ENCODE results near the gene SP100.

Gene SP100

DNA sequence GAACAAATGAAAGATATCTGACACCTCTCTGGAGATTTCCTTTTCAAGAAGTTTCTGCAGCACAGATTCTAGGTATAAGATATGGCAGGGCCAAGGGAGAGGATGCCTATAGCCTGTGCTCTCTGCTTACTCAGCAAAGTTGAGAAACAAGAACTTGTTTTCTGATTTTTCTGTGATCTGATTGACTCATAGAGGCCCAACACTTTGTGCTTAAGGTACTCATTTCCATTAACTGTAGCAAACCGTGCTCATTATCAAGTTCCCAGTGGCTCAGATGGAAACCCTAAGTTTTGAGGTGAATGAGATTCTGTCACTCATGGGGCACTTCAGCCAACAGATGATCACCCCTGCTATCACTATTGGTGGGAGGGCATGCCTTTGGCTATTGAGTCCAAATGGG is 124.3 kb downstream of the SP100 start:
- H3K4me3 ChIP-seq (ENCODE audit: low read depth, low read length), result no peak overlapping the region
- H3K36me3 ChIP-seq, result no peaks in the 10 kb centered on the region

DNA sequence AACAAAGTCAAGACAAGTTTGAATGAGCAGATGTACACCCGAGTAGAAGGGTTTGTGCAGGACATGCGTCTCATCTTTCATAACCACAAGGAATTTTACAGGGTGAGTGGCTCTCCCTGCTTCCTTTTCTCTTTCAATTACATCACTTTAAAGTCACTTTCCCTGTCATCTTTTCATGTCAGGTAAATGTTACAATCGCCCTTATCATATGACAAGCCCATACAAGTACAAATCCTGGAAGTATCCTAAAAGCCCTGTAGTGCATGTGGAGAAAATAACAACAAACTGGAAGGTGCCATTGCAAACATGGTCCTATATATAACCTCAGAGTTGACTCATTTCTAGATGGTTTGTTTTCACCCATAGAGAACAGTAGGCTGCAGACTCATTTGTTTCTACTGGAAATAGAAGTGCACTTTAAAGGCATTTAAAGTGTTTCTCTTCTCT is 126.0 kb downstream of the SP100 start:
- TF ChIP-seq, protein P1, sequence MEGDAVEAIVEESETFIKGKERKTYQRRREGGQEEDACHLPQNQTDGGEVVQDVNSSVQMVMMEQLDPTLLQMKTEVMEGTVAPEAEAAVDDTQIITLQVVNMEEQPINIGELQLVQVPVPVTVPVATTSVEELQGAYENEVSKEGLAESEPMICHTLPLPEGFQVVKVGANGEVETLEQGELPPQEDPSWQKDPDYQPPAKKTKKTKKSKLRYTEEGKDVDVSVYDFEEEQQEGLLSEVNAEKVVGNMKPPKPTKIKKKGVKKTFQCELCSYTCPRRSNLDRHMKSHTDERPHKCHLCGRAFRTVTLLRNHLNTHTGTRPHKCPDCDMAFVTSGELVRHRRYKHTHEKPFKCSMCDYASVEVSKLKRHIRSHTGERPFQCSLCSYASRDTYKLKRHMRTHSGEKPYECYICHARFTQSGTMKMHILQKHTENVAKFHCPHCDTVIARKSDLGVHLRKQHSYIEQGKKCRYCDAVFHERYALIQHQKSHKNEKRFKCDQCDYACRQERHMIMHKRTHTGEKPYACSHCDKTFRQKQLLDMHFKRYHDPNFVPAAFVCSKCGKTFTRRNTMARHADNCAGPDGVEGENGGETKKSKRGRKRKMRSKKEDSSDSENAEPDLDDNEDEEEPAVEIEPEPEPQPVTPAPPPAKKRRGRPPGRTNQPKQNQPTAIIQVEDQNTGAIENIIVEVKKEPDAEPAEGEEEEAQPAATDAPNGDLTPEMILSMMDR (IDR thresholded peaks at IDR 0.05; ENCODE audit: low read depth, low read length), result no peak
- H3K4me3 ChIP-seq (ENCODE audit: low read depth, low read length), result no peak overlapping the region
- no peaks in the 10 kb centered on the region for H3K36me3 ChIP-seq
- DNase-seq, result no peak
- no peak overlapping the region for H3K27ac ChIP-seq
- H3K27me3 ChIP-seq (ENCODE audit: insufficient read depth, low read depth, severe bottlenecking), result peaks cover 58% of the 10 kb centered on the region
- H3K9me3 ChIP-seq (ENCODE audit: severe bottlenecking), result no peaks in the 10 kb centered on the region

More for the DNA sequence above, 124.3 kb downstream of the SP100 start:
- Histone ChIP-seq H3K27me3 (ENCODE audit: insufficient read depth, low read depth, severe bottlenecking) (peaks cover 58% of the 10 kb centered on the region), H3K27ac (no peak overlapping the region), H3K9me3 (ENCODE audit: severe bottlenecking) (no peaks in the 10 kb centered on the region)
- no peak for DNase-seq
- TF ChIP-seq, protein P1 (IDR thresholded peaks at IDR 0.05; ENCODE audit: low read depth, low read length), result no peak

DNA sequence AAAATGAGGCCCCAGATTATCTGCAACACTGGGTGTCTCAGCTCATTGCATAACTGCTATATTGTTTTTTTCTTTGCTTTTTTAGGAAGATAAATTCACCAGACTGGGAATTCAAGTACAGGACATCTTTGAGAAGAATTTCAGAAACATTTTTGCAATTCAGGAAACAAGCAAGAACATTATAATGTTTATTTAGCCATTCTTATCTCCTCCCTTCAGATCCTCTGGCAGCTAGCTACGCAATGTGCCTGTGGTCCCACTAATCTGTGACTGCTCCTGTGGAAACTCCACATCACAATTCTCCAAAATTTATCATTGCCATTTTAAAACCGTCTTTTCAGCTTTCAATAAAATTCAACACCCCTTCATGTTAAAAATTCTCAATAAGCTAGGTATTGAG is 126.8 kb downstream of the SP100 start:
- no peak for DNase-seq
- Histone ChIP-seq H3K4me3 (ENCODE audit: low read depth, low read length) (no peak overlapping the region), H3K27me3 (ENCODE audit: insufficient read depth, low read depth, severe bottlenecking) (peaks cover 60% of the 10 kb centered on the region), H3K9me3 (ENCODE audit: severe bottlenecking) (no peaks in the 10 kb centered on the region), H3K27ac (no peak overlapping the region), H3K36me3 (no peaks in the 10 kb centered on the region)
- TF ChIP-seq, protein P1 (IDR thresholded peaks at IDR 0.05; ENCODE audit: low read depth, low read length), result no peak

DNA sequence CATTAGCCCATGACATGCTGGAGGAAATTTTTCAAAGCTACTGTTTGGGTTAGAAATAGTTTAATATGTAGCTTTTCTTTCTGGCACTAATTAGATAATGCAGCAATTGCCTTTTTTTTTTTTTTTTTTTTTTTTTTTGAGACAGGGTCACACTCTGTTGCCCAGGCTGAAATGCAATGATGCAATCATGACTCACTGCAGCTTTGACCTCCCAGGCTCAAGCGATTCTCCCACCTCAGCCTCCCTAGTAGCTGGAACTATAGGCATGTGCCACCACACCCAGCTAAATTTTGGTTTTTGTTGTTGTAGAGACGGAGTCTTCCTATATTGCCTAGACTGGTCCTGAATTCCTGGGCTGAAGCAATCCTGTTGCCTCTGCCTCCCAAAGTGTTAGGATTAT is 136.2 kb downstream of the SP100 start:
- peaks cover 49% of the 10 kb centered on the region for H3K27me3 ChIP-seq (ENCODE audit: insufficient read depth, low read depth, severe bottlenecking)
- TF ChIP-seq, protein P1 (IDR thresholded peaks at IDR 0.05; ENCODE audit: low read depth, low read length), result no peak

DNA sequence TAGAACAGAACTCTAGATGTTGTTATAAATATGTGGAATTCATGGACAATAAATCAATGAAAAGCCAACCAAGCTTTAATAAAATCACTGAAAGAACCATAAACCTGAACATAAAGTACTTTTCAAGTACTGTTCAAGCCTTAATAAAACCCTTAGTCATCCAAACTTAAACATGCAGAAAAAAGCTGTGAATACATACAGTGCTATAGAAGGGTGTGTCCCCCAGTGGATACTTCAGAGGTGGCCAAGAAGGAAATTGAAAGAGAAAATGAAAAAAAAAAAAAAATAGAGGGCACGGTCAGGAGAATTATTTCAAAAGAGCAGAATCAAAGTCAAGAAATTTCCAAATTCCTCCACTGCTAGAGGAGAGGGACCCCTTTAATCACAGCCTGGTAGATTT is 141.1 kb downstream of the SP100 start:
- Histone ChIP-seq H3K9me3 (ENCODE audit: severe bottlenecking) (peaks cover 2% of the 10 kb centered on the region), H3K36me3 (no peaks in the 10 kb centered on the region), H3K27me3 (ENCODE audit: insufficient read depth, low read depth, severe bottlenecking) (peaks cover 38% of the 10 kb centered on the region), H3K27ac (no peak overlapping the region), H3K4me3 (ENCODE audit: low read depth, low read length) (no peak overlapping the region)
- DNase-seq, result no peak
- TF ChIP-seq, protein P1 (IDR thresholded peaks at IDR 0.05; ENCODE audit: low read depth, low read length), result no peak

More for the DNA sequence above, 136.2 kb downstream of the SP100 start:
- no peak overlapping the region for H3K27ac ChIP-seq
- H3K36me3 ChIP-seq, result no peaks in the 10 kb centered on the region
- no peak overlapping the region for H3K4me3 ChIP-seq (ENCODE audit: low read depth, low read length)
- DNase-seq, result no peak
- peaks cover 2% of the 10 kb centered on the region for H3K9me3 ChIP-seq (ENCODE audit: severe bottlenecking)
